Stimulated activated CD4-positive, alpha-beta T cell treated with anti-CD3 and anti-CD28 coated beads, Interleukin-4, amount 100 ng/mL, for 24 hours (primary cell): ENCODE measurements around the gene STAT4.

Experiments
- DNase-seq: peaks from one replicate; pipeline ENCODE4 v3.0.0-alpha.2; 2020

Gene STAT4

GRCh38 chr2:190987116-190987515, 163.7 kb downstream of the STAT4 start:
- no peak for DNase-seq

- DNase-seq, result no peak
Observed at GRCh38 chr2:190986221-190986953, 164.4 kb downstream of the STAT4 start.

- peak; percentile 26 for DNase-seq
Observed at GRCh38 chr2:190984595-190984994, 166.2 kb downstream of the STAT4 start.

GRCh38 chr2:190982262-190983034, 168.3 kb downstream of the STAT4 start:
- DNase-seq, result no peak

GRCh38 chr2:190981733-190982132, 169.1 kb downstream of the STAT4 start:
- DNase-seq, result no peak

GRCh38 chr2:190981333-190981732, 169.5 kb downstream of the STAT4 start:
- DNase-seq, result no peak

GRCh38 chr2:190980630-190981209, 170.1 kb downstream of the STAT4 start:
- DNase-seq, result no peak

GRCh38 chr2:190979906-190980629, 170.7 kb downstream of the STAT4 start:
- no peak for DNase-seq
